ENCODE data around the gene BTN3A1.

DNA sequence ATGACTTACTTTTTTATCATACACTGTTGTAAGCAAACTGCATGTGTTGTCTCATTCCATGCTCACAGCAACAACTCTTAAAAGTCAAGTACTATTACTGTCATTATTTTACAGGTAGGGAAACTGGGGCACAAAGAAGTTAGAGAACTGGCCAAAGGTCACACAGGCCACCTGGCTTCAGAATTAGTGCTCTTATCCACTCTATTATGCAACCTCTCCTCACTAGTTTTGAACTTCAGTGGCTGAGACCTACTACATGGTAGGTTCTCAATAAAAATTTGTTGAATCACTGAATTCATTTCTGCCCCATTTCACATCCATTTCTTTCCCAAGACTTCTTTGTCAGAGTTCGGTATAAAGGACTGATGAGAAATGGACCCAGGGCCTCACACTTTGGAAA lies 35.9 kb downstream of the BTN3A1 start:
- TF ChIP-seq, protein P1, sequence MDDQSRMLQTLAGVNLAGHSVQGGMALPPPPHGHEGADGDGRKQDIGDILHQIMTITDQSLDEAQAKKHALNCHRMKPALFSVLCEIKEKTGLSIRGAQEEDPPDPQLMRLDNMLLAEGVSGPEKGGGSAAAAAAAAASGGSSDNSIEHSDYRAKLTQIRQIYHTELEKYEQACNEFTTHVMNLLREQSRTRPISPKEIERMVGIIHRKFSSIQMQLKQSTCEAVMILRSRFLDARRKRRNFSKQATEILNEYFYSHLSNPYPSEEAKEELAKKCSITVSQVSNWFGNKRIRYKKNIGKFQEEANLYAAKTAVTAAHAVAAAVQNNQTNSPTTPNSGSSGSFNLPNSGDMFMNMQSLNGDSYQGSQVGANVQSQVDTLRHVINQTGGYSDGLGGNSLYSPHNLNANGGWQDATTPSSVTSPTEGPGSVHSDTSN (IDR thresholded peaks at IDR 0.05), result no peak
- TF ChIP-seq RFX5 (IDR thresholded peaks at IDR 0.05) (no peak), EP300 (IDR thresholded peaks at IDR 0.05) (no peak), BHLHE40 (IDR thresholded peaks at IDR 0.05; ENCODE audit: low read depth, low read length) (no peak), HOXA7 (CRISPR knock-in tag; IDR thresholded peaks at IDR 0.05) (no peak), POLR2A (IDR thresholded peaks at IDR 0.05; ENCODE audit: low read length) (no peak), HOXB13 (CRISPR knock-in tag; IDR thresholded peaks at IDR 0.05; ENCODE audit: low read depth) (no peak)
- TF ChIP-seq, protein P2, sequence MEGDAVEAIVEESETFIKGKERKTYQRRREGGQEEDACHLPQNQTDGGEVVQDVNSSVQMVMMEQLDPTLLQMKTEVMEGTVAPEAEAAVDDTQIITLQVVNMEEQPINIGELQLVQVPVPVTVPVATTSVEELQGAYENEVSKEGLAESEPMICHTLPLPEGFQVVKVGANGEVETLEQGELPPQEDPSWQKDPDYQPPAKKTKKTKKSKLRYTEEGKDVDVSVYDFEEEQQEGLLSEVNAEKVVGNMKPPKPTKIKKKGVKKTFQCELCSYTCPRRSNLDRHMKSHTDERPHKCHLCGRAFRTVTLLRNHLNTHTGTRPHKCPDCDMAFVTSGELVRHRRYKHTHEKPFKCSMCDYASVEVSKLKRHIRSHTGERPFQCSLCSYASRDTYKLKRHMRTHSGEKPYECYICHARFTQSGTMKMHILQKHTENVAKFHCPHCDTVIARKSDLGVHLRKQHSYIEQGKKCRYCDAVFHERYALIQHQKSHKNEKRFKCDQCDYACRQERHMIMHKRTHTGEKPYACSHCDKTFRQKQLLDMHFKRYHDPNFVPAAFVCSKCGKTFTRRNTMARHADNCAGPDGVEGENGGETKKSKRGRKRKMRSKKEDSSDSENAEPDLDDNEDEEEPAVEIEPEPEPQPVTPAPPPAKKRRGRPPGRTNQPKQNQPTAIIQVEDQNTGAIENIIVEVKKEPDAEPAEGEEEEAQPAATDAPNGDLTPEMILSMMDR (IDR thresholded peaks at IDR 0.05), result no peak
- TF ChIP-seq, protein P3, sequence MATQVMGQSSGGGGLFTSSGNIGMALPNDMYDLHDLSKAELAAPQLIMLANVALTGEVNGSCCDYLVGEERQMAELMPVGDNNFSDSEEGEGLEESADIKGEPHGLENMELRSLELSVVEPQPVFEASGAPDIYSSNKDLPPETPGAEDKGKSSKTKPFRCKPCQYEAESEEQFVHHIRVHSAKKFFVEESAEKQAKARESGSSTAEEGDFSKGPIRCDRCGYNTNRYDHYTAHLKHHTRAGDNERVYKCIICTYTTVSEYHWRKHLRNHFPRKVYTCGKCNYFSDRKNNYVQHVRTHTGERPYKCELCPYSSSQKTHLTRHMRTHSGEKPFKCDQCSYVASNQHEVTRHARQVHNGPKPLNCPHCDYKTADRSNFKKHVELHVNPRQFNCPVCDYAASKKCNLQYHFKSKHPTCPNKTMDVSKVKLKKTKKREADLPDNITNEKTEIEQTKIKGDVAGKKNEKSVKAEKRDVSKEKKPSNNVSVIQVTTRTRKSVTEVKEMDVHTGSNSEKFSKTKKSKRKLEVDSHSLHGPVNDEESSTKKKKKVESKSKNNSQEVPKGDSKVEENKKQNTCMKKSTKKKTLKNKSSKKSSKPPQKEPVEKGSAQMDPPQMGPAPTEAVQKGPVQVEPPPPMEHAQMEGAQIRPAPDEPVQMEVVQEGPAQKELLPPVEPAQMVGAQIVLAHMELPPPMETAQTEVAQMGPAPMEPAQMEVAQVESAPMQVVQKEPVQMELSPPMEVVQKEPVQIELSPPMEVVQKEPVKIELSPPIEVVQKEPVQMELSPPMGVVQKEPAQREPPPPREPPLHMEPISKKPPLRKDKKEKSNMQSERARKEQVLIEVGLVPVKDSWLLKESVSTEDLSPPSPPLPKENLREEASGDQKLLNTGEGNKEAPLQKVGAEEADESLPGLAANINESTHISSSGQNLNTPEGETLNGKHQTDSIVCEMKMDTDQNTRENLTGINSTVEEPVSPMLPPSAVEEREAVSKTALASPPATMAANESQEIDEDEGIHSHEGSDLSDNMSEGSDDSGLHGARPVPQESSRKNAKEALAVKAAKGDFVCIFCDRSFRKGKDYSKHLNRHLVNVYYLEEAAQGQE (IDR thresholded peaks at IDR 0.05), result no peak

All from A549 (cell line).